HT1080 (cell line): ENCODE data around the gene THSD1. TPM values are rescaled to one million over a fixed set of nuclear protein-coding genes. Genes with fewer than 3 reads are reported as not detected.
"Not testable (repeated sequence)": the region's sequence is repeated elsewhere in the genome, so short reads cannot be mapped to it uniquely, and the experiment has no call there.

Experiments used
- DNase-seq: peaks from one replicate; pipeline ENCODE4 v3.0.0-alpha.2; 2015; ENCODE audit warnings: low read depth
- small RNA-seq: library from RNA; depleted of rRNA; stranded (forward); fragments of <200 nt; gene quantifications from one replicate; pipeline ENCODE3, GENCODE V24; 2014
- total RNA-seq: library from RNA; depleted of rRNA; stranded (reverse); fragments of >200 nt; shearing (Covaris generic); gene quantifications from 2 replicates; pipeline ENCODE4 v1.2.3, GENCODE V29; 2014; rRNA removed

THSD1 gene
- total RNA-seq, 1 experiment from 2014 or later: 13.4 TPM

GRCh38 chr13:52361225-52361624 lies 44.7 kb downstream of the THSD1 start:
- DNase-seq: peak; percentile 31

GRCh38 chr13:52359534-52359933 lies 46.4 kb downstream of the THSD1 start:
- no peak for DNase-seq

GRCh38 chr13:52356327-52356726 lies 49.6 kb downstream of the THSD1 start:
- peak; percentile 85 for DNase-seq

DNA sequence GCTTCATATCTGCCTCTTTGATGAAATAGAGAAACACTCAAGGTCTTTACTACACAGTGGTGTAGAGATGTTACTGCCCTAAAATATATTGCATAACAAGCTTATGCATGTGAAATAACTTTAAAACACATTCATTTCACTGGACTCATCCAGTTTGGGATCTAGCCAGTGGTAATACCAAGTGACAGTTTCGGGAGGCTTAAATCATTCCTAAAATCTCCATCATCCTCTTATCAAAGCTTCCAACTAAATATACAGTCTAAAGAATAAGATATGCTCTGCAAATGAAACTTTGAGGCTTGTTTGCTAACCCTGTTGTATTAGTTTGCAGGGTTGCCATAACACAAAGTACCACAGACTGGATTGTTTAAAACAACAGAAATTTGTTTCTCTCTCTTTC lies 52.8 kb downstream of the THSD1 start:
- no peak for DNase-seq

GRCh38 chr13:52348983-52349780 lies 56.8 kb downstream of the THSD1 start:
- peak; percentile 86 for DNase-seq

- peak; percentile 90 for DNase-seq
These were observed 57.9 kb downstream of the THSD1 start for GRCh38 chr13:52348071-52348470.

DNA sequence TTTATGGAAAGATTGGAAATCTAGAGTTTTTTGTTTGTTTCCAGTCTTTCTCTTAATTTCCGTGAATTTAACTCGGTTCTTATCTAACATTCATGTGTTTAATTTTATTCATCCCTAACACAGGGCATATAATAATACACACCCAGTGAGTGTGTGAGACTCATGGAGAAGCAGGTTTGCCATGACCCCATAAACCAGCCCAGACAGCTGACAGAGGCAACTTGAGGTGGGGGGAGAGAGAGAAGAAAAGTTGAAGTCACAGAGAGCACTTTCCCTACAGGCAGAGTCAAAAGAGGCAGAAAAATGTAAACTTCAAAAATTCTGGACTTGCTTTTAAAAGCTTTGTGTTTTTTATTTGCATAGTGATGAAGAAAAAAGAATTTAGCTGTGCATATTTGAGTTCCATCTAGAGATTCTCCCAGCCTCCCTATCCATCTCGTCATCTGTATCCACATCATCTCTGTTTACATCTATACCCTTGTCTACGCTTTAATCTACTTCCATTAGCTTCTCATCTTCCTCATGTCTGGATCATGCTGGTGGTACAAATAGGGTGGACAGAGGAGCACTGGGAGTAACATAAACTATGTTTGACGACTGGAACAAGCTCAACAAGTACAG lies 60.2 kb downstream of the THSD1 start:
- no peak for DNase-seq

GRCh38 chr13:52345048-52345447 lies 60.9 kb downstream of the THSD1 start:
- DNase-seq: peak; percentile 39

GRCh38 chr13:52344108-52344507 lies 61.9 kb downstream of the THSD1 start:
- no peak for DNase-seq

DNA sequence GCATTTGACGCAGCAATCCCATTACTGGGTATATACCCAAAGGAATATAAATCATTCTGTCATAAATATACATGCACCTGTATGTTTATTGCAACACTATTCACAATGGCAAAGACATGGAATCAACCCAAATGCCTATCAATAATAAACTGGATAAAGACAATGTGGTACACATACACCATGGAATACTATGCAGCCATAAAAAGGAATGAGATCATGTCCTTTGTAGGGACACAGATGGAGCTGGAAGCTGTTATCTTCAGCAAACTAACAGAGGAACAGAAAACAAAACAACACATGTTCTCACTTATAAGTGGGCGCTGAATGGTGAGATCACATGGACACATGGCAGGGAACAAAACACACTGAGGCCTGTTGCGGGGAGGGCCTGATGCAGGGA lies 63.8 kb downstream of the THSD1 start:
- not testable (repeated sequence) for DNase-seq

- peak; percentile 42 for DNase-seq
These were observed 68.0 kb downstream of the THSD1 start for GRCh38 chr13:52337828-52338455.

DNA sequence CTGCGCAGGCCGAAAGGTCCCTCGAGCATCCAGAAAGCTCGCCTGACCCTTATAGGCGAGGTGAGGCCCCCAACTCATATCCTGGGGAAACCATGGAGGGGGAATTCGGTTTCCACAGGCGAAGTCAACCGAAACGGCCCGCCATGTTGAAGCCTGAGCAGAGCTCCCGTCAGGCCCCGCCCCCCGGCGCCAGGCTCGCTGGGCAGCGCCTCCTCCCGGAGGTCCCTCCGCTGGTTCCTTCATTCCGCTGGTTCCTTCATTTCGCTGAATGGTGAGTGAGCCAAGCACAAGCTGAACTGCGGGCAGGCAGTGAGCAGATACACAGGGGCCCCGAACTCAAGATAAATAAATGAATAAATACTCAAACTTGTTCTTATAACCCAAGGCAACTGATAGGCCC lies 71.9 kb downstream of the THSD1 start:
- DNase-seq: not testable (repeated sequence)

- not testable (repeated sequence) for DNase-seq
These were observed 74.1 kb downstream of the THSD1 start for GRCh38 chr13:52331844-52332243.

Small RNA genes within 50 kb of the gene (small RNA-seq; reads per million reads assigned to genes)
- not detected for gene RNY4P24

Other genes with a start within 250 kb of the THSD1 start
- gene NEK3, start 246.6 kb downstream of the THSD1 start, total RNA-seq: 2.1 and 3.0 TPM in 2 replicates
- 21.8 and 24.5 TPM in 2 replicates for gene VPS36, start 44.5 kb upstream of the THSD1 start, total RNA-seq
- gene CKAP2, start 49.3 kb upstream of the THSD1 start, total RNA-seq: 43.7 and 60.0 TPM in 2 replicates
- 3.0 and 3.1 TPM in 2 replicates for gene HNRNPA1L2, start 236.3 kb upstream of the THSD1 start, total RNA-seq
- 60.6 and 79.5 TPM in 2 replicates for gene SUGT1, start 246.7 kb upstream of the THSD1 start, total RNA-seq